ENCODE data around the gene GALNT11. TPM values are rescaled to one million over a fixed set of nuclear protein-coding genes. Genes with fewer than 3 reads are reported as not detected.
A peak's percentile ranks its signal among the peaks of the same experiment; 100 is the strongest.
"Not testable (repeated sequence)": the region's sequence is repeated elsewhere in the genome, so short reads cannot be mapped to it uniquely, and the experiment has no call there.

GALNT11 gene
- total and polyA plus RNA-seq, 2 donors, result 43.9 to 62.3 TPM

- H3K4me3 ChIP-seq (ENCODE audit: low read depth, low read length), result no peak overlapping the region
- H3K4me1 ChIP-seq (ENCODE audit: insufficient read depth), result peaks cover 1% of the 10 kb centered on the region
- no peaks in the 10 kb centered on the region for H3K36me3 ChIP-seq (ENCODE audit: insufficient read depth)
- DNase-seq (ENCODE audit: extremely low spot score), result no peak
- 67% methylated on average over 2 of the region's 2 CpGs for WGBS
- no peak overlapping the region for H3K27ac ChIP-seq (ENCODE audit: low read depth)
Measured at GRCh38 chr7:152074673-152075072, 49.2 kb downstream of the GALNT11 start.

DNA sequence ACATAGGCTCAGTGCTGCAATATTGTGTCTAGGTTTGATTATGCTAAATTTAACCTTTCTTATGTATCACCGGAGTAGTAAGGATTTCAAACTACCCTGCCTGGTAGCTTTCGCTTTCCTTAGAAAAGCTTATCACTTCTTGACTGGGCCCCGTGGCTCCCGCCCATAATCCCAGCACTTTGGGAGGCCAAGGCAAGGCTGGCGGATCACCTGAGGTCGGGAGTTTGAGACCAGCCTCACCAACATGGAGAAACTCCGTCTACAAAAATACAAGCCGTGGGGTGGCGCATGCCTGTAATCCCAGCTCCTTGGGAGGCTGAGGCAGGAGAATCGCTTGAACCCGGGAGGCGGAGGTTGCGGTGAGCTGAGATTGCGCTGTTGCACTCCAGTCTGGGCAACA lies 49.9 kb downstream of the GALNT11 start:
- WGBS, result 96% methylated on average over 14 of the region's 14 CpGs
- not testable (repeated sequence) for DNase-seq (ENCODE audit: extremely low spot score)

DNA sequence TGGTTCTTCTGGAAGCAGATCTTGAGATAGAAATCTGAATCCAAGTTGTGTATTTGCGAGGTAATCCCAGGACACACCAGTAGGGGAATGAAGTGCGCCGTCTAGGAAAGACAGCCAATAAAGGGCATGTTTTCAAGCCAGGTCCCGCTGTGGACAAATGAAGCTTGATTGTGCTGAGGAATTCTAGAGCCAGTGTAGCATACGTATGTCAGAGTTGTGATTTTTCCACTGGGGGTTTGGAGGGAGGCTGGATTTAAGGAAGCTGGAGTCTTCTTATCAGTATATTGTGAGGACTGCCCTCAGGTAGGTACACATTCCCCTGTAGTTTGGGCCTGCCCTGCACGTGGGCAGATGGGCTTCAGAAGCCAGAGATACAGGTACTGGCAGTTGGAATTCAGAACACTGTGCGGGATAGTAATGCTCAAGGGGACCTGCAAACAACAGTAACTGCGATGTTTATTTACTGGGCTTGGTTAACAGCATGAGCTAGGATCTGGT lies 50.9 kb downstream of the GALNT11 start:
- Histone ChIP-seq H3K4me3 (ENCODE audit: low read depth, low read length) (no peak overlapping the region), H3K27ac (ENCODE audit: low read depth) (no peak overlapping the region), H3K36me3 (ENCODE audit: insufficient read depth) (no peaks in the 10 kb centered on the region), H3K4me1 (ENCODE audit: insufficient read depth) (peaks cover 1% of the 10 kb centered on the region)
- 76% methylated on average over 8 of the region's 8 CpGs for WGBS
- DNase-seq (ENCODE audit: extremely low spot score), result no peak

More for the DNA sequence above, 49.9 kb downstream of the GALNT11 start:
- H3K4me1 ChIP-seq (ENCODE audit: insufficient read depth); H3K36me3 ChIP-seq (ENCODE audit: insufficient read depth); H3K4me3 ChIP-seq (ENCODE audit: low read depth, low read length); H3K27ac ChIP-seq (ENCODE audit: low read depth): not testable (repeated sequence)

DNA sequence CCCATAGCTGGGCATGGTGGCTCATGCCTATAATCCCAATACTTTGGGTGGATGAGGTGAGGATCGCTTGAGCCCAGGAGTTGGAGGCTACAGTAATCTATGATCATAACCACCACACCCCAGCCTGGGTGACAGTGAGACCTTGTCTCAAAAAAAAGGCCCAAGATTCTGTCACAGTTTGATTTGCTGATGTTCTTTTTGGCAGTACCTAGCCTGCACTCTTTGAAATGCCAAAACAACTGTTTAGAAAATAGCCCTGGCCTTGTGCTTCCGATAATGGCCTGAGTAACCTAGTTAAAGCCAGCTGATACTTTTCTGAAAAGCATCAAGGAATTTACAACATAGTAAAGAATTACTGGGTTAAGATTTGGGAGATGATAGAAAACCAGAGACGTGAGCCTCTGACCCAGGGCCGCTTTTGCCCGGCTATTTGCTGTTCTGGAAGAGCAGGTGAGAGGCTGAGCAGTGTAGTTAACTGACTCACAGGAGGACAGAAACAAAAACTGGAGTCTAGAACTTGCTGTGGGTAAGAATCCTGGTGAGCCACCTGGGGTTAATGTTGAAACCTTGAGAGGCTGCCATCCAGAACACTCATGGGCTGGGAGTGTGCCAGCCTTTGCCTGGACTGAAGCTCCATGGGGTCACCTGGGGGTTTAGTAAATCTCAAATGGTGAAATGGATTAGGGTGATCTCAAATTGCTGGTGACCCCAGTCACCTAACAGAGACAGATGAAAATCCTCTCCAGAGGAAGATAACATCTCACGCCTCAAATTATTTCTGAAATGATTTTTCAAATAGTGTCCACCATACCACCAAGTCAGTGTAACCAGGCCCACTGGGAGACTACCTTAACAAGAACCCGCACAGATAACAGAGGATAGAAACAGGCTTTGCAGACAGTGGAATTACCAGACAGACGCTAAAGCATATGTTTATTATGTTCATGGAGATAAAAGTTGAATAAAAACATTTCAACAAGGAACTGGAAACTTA lies 51.8 kb downstream of the GALNT11 start:
- no peak overlapping the region for H3K27ac ChIP-seq (ENCODE audit: low read depth)
- 71% methylated on average over 8 of the region's 8 CpGs for WGBS

DNA sequence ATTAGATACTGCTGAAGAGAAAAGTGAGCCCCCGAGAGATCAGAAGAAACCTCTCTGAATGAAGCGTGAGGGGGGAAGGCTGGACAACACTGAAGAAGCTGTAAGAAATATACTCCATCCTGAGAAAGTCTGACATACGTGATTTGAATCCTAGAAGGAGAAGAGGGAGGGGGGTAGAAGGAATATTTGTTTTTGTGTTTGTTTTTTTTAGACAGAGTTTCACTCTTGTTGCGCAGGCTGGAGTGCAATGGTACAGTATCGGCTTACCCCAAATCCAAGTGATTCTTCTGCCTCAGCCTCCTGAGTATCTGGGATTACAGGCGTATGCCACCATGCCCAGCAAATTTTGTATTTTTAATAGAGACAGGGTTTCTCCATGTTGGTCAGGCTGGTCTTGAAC lies 52.6 kb downstream of the GALNT11 start:
- peaks cover 1% of the 10 kb centered on the region for H3K4me1 ChIP-seq (ENCODE audit: insufficient read depth)
- no peak overlapping the region for H3K4me3 ChIP-seq (ENCODE audit: low read depth, low read length)
- H3K36me3 ChIP-seq (ENCODE audit: insufficient read depth), result no peaks in the 10 kb centered on the region
- H3K27ac ChIP-seq (ENCODE audit: low read depth), result no peak overlapping the region
- 78% methylated on average over 6 of the region's 6 CpGs for WGBS
- DNase-seq (ENCODE audit: extremely low spot score), result no peak

More for the DNA sequence above, 51.8 kb downstream of the GALNT11 start:
- no peak overlapping the region for H3K4me3 ChIP-seq (ENCODE audit: low read depth, low read length)
- no peaks in the 10 kb centered on the region for H3K36me3 ChIP-seq (ENCODE audit: insufficient read depth)
- DNase-seq (ENCODE audit: extremely low spot score), result no peak
- H3K4me1 ChIP-seq (ENCODE audit: insufficient read depth), result peaks cover 1% of the 10 kb centered on the region

- WGBS, result 85% methylated on average over 3 of the region's 3 CpGs
Measured at GRCh38 chr7:152078786-152079185, 53.3 kb downstream of the GALNT11 start.

GRCh38 chr7:152081088-152081487 lies 55.6 kb downstream of the GALNT11 start:
- no peak for DNase-seq (ENCODE audit: extremely low spot score)
- H3K4me3 ChIP-seq (ENCODE audit: low read depth, low read length), result no peak overlapping the region
- peaks cover 1% of the 10 kb centered on the region for H3K4me1 ChIP-seq (ENCODE audit: insufficient read depth)
- H3K36me3 ChIP-seq (ENCODE audit: insufficient read depth), result no peaks in the 10 kb centered on the region
- H3K27ac ChIP-seq (ENCODE audit: low read depth), result no peak overlapping the region
- WGBS, result 78% methylated on average over 4 of the region's 4 CpGs

More at GRCh38 chr7:152078786-152079185, 53.3 kb downstream of the GALNT11 start:
- DNase-seq (ENCODE audit: extremely low spot score), result no peak
- no peak overlapping the region for H3K4me3 ChIP-seq (ENCODE audit: low read depth, low read length)
- no peak overlapping the region for H3K27ac ChIP-seq (ENCODE audit: low read depth)
- peaks cover 1% of the 10 kb centered on the region for H3K4me1 ChIP-seq (ENCODE audit: insufficient read depth)
- H3K36me3 ChIP-seq (ENCODE audit: insufficient read depth), result no peaks in the 10 kb centered on the region

- not testable (repeated sequence) for H3K27ac ChIP-seq (ENCODE audit: low read depth); H3K36me3 ChIP-seq (ENCODE audit: insufficient read depth); H3K4me3 ChIP-seq (ENCODE audit: low read depth, low read length); H3K4me1 ChIP-seq (ENCODE audit: insufficient read depth)
- peak; percentile 13 for DNase-seq (ENCODE audit: extremely low spot score)
- whole genome bisulfite sequencing, result 97% methylated on average over 6 of the region's 6 CpGs
Measured at GRCh38 chr7:152082073-152082721, 56.7 kb downstream of the GALNT11 start.

DNA sequence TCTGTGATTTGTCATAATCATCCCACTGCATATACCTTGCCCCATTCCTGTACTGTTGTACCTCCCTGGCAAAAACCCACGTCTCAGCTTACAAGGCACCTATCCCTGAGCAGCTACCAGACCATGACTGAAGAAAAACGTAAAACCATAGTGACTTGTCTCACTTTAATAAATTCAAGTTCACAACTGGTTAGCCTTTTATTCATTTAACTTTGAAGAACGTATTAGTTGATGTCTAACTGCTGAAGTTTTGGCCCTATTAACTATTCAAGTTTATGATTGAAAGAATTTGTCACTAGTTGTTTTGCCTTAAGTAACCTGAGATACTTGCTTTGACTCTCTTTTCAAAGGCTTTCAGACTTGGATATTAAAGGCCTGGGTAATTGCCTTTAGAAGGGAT lies 59.7 kb downstream of the GALNT11 start:
- H3K36me3 ChIP-seq (ENCODE audit: insufficient read depth), result peaks cover 2% of the 10 kb centered on the region
- WGBS, result 94% methylated on average over 3 of the region's 3 CpGs
- H3K4me3 ChIP-seq (ENCODE audit: low read depth, low read length), result no peak overlapping the region
- H3K4me1 ChIP-seq (ENCODE audit: insufficient read depth), result no peaks in the 10 kb centered on the region
- H3K27ac ChIP-seq (ENCODE audit: low read depth), result no peak overlapping the region
- no peak for DNase-seq (ENCODE audit: extremely low spot score)

GRCh38 chr7:152086513-152086912 lies 61.0 kb downstream of the GALNT11 start:
- no peak for DNase-seq (ENCODE audit: extremely low spot score)
- Histone ChIP-seq H3K4me1 (ENCODE audit: insufficient read depth) (no peaks in the 10 kb centered on the region), H3K27ac (ENCODE audit: low read depth) (no peak overlapping the region), H3K4me3 (ENCODE audit: low read depth, low read length) (no peak overlapping the region), H3K36me3 (ENCODE audit: insufficient read depth) (peaks cover 2% of the 10 kb centered on the region)
- WGBS, result 19% methylated on average over 1 of the region's 1 CpG

DNA sequence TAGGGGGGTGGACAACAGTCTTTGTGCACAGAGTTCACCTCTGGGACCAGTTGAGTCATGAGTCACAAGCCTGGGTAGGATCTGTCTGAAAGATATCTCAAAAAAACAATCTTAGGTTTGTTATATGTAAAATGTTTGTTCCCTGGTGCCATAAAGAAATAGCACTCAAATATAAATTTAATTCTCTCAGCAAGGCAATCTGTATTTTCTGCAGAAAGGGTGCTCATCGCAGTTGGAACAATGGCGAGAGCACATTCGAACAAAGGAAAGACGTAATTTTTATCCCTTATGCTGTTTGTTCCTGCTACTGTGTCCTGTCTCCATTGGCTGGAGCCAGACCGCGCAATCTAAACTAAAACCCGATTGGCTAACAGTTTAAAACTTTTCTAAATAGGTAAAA lies 63.7 kb downstream of the GALNT11 start:
- DNase-seq (ENCODE audit: extremely low spot score), result no peak

DNA sequence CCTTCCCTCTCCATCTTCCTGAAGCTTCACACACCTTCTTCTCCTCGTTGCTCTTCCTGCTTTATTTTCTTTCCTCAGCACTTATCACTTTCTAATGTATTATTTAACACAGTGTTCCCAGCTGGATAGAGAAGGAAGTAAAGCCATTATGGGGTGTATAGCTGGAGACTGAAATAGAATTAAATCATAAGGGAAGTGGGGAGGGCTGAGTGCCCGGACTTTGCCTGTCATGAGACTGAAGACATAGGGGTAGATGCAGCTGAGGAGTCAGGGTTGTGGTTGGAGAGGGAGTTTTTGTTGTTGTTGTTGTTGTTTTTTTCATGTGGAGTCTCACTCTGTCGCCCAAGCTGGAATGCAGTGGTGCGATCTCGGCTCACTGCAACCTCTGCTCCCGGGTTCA lies 65.3 kb downstream of the GALNT11 start:
- Histone ChIP-seq H3K36me3 (ENCODE audit: insufficient read depth) (peaks cover 2% of the 10 kb centered on the region), H3K4me1 (ENCODE audit: insufficient read depth) (no peaks in the 10 kb centered on the region), H3K4me3 (ENCODE audit: low read depth, low read length) (no peak overlapping the region), H3K27ac (ENCODE audit: low read depth) (no peak overlapping the region)
- no peak for DNase-seq (ENCODE audit: extremely low spot score)
- WGBS, result 92% methylated on average over 6 of the region's 6 CpGs

More for the DNA sequence above, 63.7 kb downstream of the GALNT11 start:
- H3K4me3 ChIP-seq (ENCODE audit: low read depth, low read length), result no peak overlapping the region
- peaks cover 2% of the 10 kb centered on the region for H3K36me3 ChIP-seq (ENCODE audit: insufficient read depth)
- H3K27ac ChIP-seq (ENCODE audit: low read depth), result no peak overlapping the region
- 99% methylated on average over 7 of the region's 7 CpGs for WGBS
- H3K4me1 ChIP-seq (ENCODE audit: insufficient read depth), result no peaks in the 10 kb centered on the region

GRCh38 chr7:152093717-152094116 lies 68.2 kb downstream of the GALNT11 start:
- H3K27ac ChIP-seq (ENCODE audit: low read depth), result no peak overlapping the region
- no peak for DNase-seq (ENCODE audit: extremely low spot score)
- H3K4me3 ChIP-seq (ENCODE audit: low read depth, low read length), result no peak overlapping the region
- WGBS, result 94% methylated on average over 4 of the region's 4 CpGs
- no peaks in the 10 kb centered on the region for H3K36me3 ChIP-seq (ENCODE audit: insufficient read depth)
- H3K4me1 ChIP-seq (ENCODE audit: insufficient read depth), result no peaks in the 10 kb centered on the region

DNA sequence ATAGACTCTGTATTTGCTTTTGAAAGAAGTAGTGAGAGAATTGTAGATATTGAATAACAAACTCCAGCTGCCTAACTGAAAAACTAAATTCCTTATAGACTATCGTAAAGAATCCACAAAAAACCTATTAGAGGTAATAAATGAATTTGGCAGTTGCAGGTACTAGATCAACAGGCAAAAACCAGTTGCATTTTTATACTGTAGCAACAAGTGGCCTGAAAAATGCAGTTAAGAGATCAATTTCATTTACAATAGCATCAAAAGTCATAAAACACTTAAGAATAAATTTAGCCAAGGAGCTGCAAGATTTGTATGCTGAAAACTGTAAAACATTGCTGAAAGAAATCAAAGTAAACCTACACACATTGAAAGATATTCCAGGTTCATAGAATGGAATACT lies 70.3 kb downstream of the GALNT11 start:
- no peak for DNase-seq (ENCODE audit: extremely low spot score)
- 89% methylated on average over 1 of the region's 1 CpG for WGBS
- H3K27ac ChIP-seq (ENCODE audit: low read depth), result no peak overlapping the region
- H3K4me3 ChIP-seq (ENCODE audit: low read depth, low read length), result no peak overlapping the region
- no peaks in the 10 kb centered on the region for H3K36me3 ChIP-seq (ENCODE audit: insufficient read depth)
- H3K4me1 ChIP-seq (ENCODE audit: insufficient read depth), result no peaks in the 10 kb centered on the region
